Skin of body (tissue), 3 donors: Measurements from ENCODE around the gene DNAJC27. TPM values are rescaled to one million over a fixed set of nuclear protein-coding genes. Genes with fewer than 3 reads are reported as not detected.

ENCODE experiments used
- DNase-seq: peaks from one replicate; lab custom pipeline; 2025; lab: John Stamatoyannopoulos, UW
- small RNA-seq: library from RNA; depleted of rRNA; stranded (forward); fragments of <200 nt; gene quantifications from one replicate; pipeline ENCODE3, GENCODE V24; 2014; ENCODE audit warnings: low replicate concordance
- total RNA-seq: library from RNA; depleted of rRNA; stranded (reverse); fragments of >200 nt; gene quantifications from one replicate; pipeline ENCODE4 v1.2.3, GENCODE V29; 2014

DNAJC27 gene
- total RNA-seq, 1 donor from 2014 or later, result 7.5 TPM

DNA sequence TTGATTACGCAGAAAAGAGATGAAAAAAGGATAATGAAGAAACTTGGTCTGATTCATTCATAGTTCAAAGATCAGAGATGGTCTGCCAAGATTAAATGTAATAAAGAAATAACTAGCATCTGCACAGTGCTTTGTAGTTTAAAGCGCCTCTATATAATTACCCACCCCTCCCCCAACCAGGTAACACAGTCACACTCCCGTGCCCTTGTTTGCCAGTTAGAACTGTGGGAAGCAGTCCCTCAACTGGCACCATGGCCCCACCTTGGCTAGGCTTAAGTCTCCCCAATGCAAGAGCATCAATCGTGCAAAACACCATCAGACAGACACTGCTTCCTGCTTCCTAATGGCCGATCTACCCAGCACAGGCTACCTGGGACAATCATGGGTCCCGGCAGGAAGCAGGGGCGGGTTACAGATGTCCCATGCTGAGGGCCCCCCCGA lies 63.3 kb downstream of the DNAJC27 start:
- DNase-seq, result no peak

DNA sequence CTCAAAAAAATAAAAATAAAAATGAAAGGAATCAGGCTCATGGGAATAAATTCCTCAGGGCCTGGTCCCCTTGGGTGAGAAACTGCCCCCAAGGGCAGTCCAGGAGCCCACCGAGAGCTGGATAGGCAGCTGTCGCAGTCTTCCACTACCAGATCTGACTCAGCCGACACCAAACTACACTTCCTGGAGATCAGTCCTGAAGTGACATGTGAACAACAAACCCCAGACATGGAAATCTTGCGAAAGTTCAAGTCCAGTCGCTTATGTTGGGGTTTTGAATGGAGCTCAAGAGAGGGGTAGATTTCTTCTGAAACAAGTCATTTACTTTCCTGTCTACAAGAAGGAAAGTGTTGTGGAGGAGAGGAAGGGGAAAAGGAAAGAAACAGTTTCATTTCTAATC lies 64.6 kb downstream of the DNAJC27 start:
- DNase-seq, result no peak

DNA sequence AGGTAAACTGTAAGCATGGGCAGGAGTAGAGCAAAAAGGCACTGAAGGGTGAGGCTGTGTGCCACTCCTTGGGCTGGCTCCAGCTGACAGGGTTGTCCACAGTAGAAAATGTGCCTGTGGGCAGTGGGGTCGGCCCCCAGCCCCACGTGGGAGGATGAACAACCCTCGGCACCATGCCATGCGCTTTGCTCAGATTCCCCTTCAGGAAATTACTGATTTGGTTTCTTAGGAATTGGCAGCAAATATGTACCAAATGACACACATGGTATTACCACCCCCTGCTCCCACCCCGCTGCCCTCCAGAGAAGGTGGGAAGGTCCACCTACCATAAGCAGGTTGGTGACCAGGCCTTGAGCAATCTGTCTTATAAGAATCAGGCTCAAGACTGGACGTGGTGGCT lies 65.3 kb downstream of the DNAJC27 start:
- no peak for DNase-seq

DNA sequence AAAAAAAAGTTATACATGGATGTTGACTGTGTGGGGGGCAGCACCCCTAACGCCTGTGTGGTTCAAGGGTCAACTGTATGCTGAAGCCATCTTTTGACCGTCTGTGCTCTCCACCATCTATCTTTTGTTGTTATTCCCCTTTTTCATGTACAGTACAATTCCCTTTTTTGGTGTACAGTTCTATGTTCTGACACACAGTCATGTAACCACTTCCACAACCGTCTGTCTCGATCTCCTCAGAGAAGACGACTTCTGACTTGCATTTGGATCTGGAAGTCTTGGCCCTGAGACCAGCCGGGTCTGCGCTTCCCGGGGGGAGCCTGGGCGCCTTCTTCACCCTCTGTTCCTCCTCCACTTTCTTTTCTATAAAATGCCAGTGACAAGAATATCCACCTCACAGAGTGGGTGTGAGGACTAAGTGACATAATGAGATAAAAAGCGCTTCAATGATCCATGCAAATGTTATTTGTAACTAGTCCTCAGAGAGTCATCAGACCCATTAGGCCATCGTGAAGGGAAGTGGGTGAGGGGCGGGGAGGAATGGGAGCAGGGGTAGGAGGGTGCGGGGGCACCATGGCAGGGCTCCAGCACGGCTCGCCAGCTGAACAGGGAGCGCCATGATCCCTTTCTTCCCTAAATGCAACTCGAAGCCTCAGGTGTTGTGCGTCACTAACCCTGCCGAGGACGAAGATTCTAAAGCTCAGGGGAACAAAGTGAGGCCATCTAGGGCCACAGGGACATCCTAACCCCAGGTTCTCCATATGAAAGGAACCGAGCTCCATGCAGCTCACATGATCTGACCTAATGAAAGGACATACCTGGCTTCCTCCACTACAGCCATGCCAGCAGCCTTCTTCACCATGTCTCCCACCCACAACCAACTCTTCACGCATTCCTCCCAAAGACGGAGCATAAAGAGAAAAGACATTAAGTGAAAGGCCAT lies 68.3 kb downstream of the DNAJC27 start:
- no peak for DNase-seq

DNA sequence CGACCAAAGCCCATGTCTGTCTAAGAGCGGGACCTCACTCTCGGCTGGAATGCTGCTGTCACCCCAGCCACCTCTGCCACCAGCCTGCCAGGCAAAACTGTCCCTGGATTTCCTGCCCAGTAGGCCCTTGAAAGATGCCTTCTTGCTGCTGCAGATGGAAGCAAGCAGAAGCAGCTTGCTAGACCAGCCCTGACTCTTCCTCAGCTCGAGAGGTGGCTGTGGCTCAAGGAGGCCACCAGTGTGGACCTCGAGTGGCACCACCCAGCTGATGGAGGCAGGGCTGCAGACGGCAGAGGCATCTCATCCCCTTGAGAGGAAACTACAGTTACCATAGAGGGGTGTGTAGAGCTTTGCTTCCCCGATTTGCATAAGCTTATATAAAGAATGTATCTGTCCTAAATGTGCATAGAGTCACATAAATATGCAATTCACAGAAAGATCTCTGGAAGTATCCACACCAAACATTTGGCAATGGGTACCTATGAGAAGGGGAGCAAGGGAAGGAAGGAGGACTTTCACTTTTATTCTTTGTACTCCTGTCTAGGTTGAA lies 72.3 kb downstream of the DNAJC27 start:
- DNase-seq, result no peak

DNA sequence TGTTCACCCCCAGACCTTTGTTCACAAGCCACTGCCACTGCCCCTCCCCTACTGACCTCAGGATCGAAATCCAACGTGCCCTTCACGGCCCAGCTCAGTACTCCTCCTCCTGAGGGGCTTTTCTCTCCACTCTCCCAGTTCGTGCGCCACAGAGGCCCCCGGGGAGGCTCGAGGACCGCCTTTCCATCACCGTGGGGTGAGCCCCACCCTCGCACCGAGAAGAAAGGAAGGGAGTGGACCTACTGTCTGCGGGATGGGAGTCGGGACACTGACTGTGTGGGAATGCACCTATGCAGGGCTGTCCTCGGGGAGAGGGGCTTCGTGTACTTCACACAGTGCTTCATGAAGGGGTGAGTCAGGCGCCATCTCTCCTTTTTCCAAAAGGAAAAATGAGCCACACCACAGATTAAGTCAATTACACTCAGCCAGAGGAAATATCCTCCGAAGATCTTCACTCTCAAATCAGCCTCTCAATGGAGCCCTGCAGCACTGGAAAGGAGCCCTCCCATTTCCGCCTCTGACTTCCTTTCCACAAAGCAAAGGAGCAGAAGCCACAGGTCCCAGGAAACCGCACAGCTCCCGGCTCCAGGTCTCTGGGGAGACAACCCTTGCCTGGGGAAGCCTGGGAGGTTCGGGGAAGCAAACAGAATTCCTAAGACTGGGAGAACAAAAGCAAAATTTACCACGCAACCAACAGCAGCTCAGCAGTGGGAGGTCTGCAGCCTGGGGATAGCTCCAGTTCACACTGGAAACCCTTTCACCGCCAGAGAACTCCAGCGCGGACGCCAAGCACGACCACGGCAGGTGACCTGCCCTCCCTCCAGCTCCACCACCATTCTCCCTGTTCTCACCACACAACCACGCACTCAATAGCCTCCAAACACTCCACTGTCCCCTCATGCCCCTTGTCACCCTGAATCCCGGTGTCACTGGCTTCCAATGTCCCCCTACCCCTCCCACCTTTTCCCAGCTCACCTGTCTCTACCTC lies 73.3 kb downstream of the DNAJC27 start:
- DNase-seq, result no peak

DNA sequence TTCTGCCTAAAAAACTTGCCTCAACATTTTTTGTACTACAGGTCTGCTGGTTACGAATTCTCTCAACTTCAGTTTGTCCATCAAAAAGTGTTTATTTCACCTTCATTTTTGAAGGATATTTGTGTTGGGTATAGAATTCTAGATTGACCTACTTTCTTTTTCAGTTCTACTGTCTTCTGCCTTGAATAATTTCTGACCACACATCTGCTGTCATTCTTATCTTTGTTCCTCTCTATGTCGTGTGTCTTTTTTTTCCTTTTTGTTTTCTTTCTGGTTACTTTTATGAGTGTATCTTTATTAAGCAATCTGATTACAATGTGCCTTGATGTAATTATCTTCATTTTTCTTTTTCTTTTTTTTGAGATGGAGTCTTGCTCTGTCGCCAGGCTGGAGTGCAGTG lies 77.0 kb downstream of the DNAJC27 start:
- no peak for DNase-seq

DNA sequence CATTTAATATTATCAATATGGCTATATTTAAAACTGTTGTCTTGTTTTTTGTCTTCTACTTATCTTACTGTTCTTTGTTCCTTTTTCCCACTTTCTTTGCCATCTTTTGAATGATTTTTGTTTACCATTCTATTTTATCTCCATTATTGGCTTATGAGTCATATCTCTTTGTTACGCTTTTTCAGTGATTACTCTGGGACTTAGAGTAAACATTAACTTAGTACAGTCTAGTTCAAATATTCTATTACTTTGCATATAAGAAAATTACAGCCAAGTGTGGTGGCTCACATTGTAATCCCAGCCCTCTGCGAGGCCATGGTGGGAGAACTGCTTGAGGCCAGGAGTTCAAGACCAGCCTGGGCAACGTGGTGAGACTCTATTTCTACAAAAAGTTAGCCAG lies 77.8 kb downstream of the DNAJC27 start:
- DNase-seq, result no peak

Small RNA genes within 50 kb of the gene (small RNA-seq; reads per million reads assigned to genes)
- not detected for gene AC013267.1
- not detected for gene RF00016
- not detected for gene RF00019

Other genes with a start within 250 kb of the DNAJC27 start
- 21.2 TPM for gene PTRHD1, start 178.6 kb downstream of the DNAJC27 start, total RNA-seq
- 8.0 TPM for gene CENPO, start 178.5 kb downstream of the DNAJC27 start, total RNA-seq
- gene ADCY3, start 51.7 kb downstream of the DNAJC27 start, total RNA-seq, result 25.3 TPM
- 4.9 TPM for gene EFR3B, start 70.1 kb upstream of the DNAJC27 start, total RNA-seq
- gene POMC, start 196.6 kb upstream of the DNAJC27 start, total RNA-seq, result 3.6 TPM